SU-DHL-6 (cell line): ENCODE data around the gene C21orf58.

Experiments used
- H2AFZ ChIP-seq: fragments of 200-600 bp; sonication (generic); 2 replicates; pipeline ENCODE4 v1.6.1; 2014; ENCODE audit warnings: low read depth, mild to moderate bottlenecking, moderate library complexity, mixed read lengths, antibody characterized with exemption, low read length; ENCODE audit not compliant: severe bottlenecking
- H3F3A ChIP-seq: fragments of 200-600 bp; shearing (Covaris generic); 2 replicates; pipeline ENCODE4 v1.6.0; 2016; ENCODE audit warnings: antibody characterized with exemption, mild to moderate bottlenecking; ENCODE audit not compliant: insufficient read depth
- H3K27ac ChIP-seq: fragments of 200-600 bp; sonication (generic); 2 replicates; pipeline ENCODE4 v1.5.1; 2016; ENCODE audit warnings: low read depth, mild to moderate bottlenecking, low read length, moderate library complexity, mixed read lengths
- H3K27me3 ChIP-seq: fragments of 200-600 bp; sonication (generic), shearing (Covaris generic); 2 replicates; pipeline ENCODE4 v1.6.0; 2014; ENCODE audit warnings: mild to moderate bottlenecking, low read length
- H3K36me3 ChIP-seq: fragments of 200-600 bp; sonication (generic); 2 replicates; pipeline ENCODE4 v1.6.1; 2014; ENCODE audit warnings: mild to moderate bottlenecking, low read length, mixed read lengths
- H3K4me2 ChIP-seq: fragments of 300-600, 200-600 bp; shearing (Covaris generic), sonication (generic); 2 replicates; pipeline ENCODE4 v1.6.0; 2014; ENCODE audit warnings: low read length, low read depth, mild to moderate bottlenecking; ENCODE audit not compliant: poor library complexity, severe bottlenecking
- H3K4me3 ChIP-seq: fragments of 200-600 bp; sonication (generic); 2 replicates; pipeline ENCODE4 v1.5.1; 2014; ENCODE audit warnings: antibody characterized with exemption, low read length, mild to moderate bottlenecking, mixed read lengths; ENCODE audit not compliant: insufficient read depth, poor library complexity, severe bottlenecking
- H3K79me2 ChIP-seq: fragments of 200-600 bp; sonication (generic); 2 replicates; pipeline ENCODE4 v1.6.1; 2014; ENCODE audit warnings: mild to moderate bottlenecking, low read length, moderate library complexity; ENCODE audit not compliant: insufficient read depth
- H3K9ac ChIP-seq: fragments of 200-600 bp; sonication (generic); 2 replicates; pipeline ENCODE4 v1.7.0; 2014; ENCODE audit warnings: mild to moderate bottlenecking, low read length
- H3K9me2 ChIP-seq: fragments of 200-600 bp; sonication (generic); replicated peaks from 2 replicates; pipeline ENCODE4 v1.6.1; 2014; ENCODE audit warnings: low read length; ENCODE audit not compliant: insufficient read depth
- H3K9me3 ChIP-seq: fragments of 200-600 bp; sonication (generic); 2 replicates; pipeline ENCODE4 v1.6.1; 2014; ENCODE audit warnings: low read length, mixed read lengths; ENCODE audit not compliant: insufficient read depth
- H4K20me1 ChIP-seq: fragments of 200-600 bp; sonication (generic); 2 replicates; pipeline ENCODE4 v1.6.1; 2014; ENCODE audit warnings: low read depth, mild to moderate bottlenecking, antibody characterized with exemption, low read length, moderate library complexity, mixed read lengths
- EZH2phosphoT487 ChIP-seq: fragments of 200-600 bp; sonication (generic), shearing (Covaris generic); conservative IDR thresholded peaks from 2 replicates; pipeline ENCODE4 v1.6.1; 2018; ENCODE audit warnings: mild to moderate bottlenecking, antibody characterized with exemption, low read length, moderate library complexity, mixed read lengths
- TF ChIP-seq, protein P1 (sequence below): fragments of 200-600 bp; sonication (generic); IDR thresholded peaks from one replicate; pipeline ENCODE4 v1.5.1; 2017; ENCODE audit warnings: antibody characterized with exemption, mild to moderate bottlenecking, low read length, moderate library complexity; ENCODE audit not compliant: insufficient read depth, poor library complexity, severe bottlenecking

The C21orf58 gene

DNA sequence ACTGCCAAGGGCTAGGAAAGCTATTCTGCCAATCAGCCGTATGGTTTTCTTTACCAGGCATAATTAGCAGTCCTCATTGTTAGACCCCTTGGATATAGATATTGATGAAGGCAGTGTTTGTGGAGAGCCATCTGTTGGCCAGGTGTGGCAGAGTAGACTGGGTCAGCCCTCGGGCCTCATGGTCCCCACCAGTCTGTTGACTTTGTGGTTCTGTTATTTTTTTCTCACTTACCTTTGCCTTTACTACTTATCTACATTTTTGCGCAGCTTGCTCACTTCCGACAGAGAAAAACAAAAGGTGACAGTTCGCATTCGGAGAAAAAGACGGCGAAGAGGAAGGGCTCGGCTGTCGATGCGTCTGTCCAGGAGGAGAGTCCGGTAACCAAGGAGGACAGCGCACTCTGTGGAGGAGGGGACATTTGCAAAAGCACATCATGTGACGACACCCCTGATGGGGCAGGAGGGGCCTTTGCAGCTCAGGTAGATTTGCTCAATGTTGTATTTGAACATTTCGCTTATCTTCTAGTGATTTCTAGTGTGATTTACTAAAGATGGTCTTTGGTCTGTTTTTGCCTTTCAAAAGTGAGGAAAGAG, 2.5 kb upstream of the C21orf58 start:
- Histone ChIP-seq H3F3A (peaks cover 19% of the 10 kb centered on the region), H4K20me1 (peaks cover 16% of the 10 kb centered on the region; the same call in 1 of the 2 replicates), H3K36me3 (peaks cover 20% of the 10 kb centered on the region), H3K9ac (peak overlapping the region; percentile 96; the same call in 1 of the 2 replicates), H2AFZ (no peak overlapping the region), H3K4me3 (no peak overlapping the region), H3K27me3 (no peaks in the 10 kb centered on the region), H3K4me2 (peak overlapping the region; percentile 77), H3K9me2 (no peaks in the 10 kb centered on the region), H3K79me2 (peaks cover 88% of the 10 kb centered on the region), H3K9me3 (no peaks in the 10 kb centered on the region), H3K27ac (peak overlapping the region; percentile 10; the same call in 1 of the 2 replicates)
- no peak for TF ChIP-seq EZH2phosphoT487
- TF ChIP-seq, protein P1, sequence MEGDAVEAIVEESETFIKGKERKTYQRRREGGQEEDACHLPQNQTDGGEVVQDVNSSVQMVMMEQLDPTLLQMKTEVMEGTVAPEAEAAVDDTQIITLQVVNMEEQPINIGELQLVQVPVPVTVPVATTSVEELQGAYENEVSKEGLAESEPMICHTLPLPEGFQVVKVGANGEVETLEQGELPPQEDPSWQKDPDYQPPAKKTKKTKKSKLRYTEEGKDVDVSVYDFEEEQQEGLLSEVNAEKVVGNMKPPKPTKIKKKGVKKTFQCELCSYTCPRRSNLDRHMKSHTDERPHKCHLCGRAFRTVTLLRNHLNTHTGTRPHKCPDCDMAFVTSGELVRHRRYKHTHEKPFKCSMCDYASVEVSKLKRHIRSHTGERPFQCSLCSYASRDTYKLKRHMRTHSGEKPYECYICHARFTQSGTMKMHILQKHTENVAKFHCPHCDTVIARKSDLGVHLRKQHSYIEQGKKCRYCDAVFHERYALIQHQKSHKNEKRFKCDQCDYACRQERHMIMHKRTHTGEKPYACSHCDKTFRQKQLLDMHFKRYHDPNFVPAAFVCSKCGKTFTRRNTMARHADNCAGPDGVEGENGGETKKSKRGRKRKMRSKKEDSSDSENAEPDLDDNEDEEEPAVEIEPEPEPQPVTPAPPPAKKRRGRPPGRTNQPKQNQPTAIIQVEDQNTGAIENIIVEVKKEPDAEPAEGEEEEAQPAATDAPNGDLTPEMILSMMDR: no peak

DNA sequence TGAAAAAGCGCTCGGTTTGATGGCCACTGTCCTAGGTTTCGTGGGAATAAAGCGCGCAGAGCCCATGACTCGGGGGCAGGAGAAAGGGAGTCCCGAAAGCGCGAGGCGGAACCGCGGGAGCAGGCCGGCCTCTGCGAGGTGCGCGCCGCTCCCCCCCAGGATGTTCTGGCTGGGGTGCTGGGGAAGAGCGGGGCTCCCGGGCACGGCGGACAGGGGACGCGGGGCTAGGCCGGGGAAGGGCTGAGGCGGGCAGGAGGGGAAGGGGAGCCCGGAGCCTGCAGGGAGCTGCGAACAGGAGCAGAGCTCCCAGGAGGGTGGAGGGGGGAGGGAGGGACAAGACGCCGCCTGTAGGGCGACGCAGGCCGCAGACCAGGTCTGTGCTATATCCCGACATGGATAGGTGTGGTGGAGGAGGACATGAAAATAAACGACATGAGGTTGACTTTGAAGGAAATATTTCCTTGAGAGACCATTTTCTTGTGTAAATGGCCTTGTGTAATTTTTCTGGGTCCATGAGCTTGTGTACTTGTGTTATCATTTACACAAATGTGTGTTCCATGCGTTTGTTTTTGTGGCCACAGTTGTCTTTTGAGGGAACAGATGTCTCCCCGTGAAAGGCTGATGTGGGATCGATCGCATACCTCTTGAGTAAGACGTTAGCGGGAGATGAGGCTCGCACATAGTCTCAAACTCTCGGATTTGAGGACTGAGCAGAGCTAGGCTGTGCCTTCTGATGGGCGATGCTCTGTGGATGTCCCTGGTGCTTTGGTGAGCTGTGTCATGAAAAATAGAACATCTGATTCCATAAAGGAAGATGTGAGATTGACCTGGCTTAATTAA, 1.6 kb upstream of the C21orf58 start:
- Histone ChIP-seq H3K27ac (peak overlapping the region; percentile 57), H3K27me3 (no peaks in the 10 kb centered on the region), H3K9me3 (no peaks in the 10 kb centered on the region)

DNA sequence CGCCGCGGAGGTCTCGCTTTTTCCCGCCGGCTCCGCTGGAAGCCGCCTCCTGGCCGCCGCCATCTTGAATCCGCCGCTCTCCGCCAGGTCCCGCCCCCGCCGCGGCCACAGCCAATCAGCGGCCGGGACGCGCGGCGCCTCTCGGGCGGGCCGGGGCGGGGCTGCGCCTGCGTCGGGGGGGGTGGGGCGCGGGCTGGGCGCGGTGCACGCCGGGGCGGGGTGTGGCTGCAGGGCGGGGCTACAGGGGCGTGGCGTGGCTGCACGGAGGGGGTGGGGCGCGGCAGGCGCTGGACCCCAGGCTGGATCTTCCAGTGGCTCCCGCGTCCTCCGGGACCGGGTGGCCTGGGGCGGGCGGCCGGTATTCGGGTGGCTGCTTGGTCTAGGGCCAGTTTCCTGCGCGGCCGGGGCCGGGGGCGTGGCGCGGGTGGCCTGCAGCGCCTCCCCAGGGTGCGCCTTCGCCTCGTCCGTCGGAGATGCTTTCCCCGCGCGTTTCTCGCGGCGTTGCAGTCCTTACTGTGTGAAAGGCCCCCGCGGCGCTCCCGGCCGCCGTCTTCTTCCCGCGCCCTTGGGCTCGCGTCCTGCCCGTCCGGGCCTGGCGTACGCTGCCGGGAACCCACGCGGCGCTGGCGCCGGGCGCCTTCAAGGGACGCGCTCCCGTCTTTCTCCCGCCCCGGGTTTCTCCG, 861 bp upstream of the C21orf58 start:
- Histone ChIP-seq H3K9me3 (no peaks in the 10 kb centered on the region), H4K20me1 (peaks cover 12% of the 10 kb centered on the region; the same call in 1 of the 2 replicates), H3K27me3 (no peaks in the 10 kb centered on the region), H3K9me2 (no peaks in the 10 kb centered on the region), H3K4me3 (peak overlapping the region; percentile 95), H2AFZ (peak overlapping the region; percentile 72), H3K27ac (peak overlapping the region; percentile 96), H3K9ac (peak overlapping the region; percentile 96), H3K79me2 (peaks cover 86% of the 10 kb centered on the region), H3F3A (peaks cover 25% of the 10 kb centered on the region), H3K4me2 (peak overlapping the region; percentile 77), H3K36me3 (peaks cover 10% of the 10 kb centered on the region)
- TF ChIP-seq, protein P1: no peak
- no peak for TF ChIP-seq EZH2phosphoT487

More for the DNA sequence above, 1.6 kb upstream of the C21orf58 start:
- Histone ChIP-seq H2AFZ (peak overlapping the region; percentile 72), H3K9ac (peak overlapping the region; percentile 96), H3K36me3 (peaks cover 15% of the 10 kb centered on the region), H3K9me2 (no peaks in the 10 kb centered on the region), H3K4me3 (peak overlapping the region; percentile 86), H3K79me2 (peaks cover 88% of the 10 kb centered on the region), H3K4me2 (peak overlapping the region; percentile 77), H4K20me1 (peaks cover 12% of the 10 kb centered on the region; the same call in 1 of the 2 replicates), H3F3A (peaks cover 25% of the 10 kb centered on the region)
- TF ChIP-seq, protein P1: no peak
- TF ChIP-seq EZH2phosphoT487: no peak
